HCEC 1CT (cell line): ENCODE measurements around the gene AHCTF1.
A peak's percentile ranks its signal among the peaks of the same experiment; 100 is the strongest.

Experiments
- DNase-seq: peaks from one replicate; pipeline ENCODE4 v3.0.0-alpha.2; 2017

The AHCTF1 gene

GRCh38 chr1:246931549-246932365, at the start of gene AHCTF1:
Gene AHCTF1 (minus strand): TSS chr1:246931948. CDS start chr1:246918370, 13,578 bp downstream.
- peak; percentile 97 for DNase-seq

GRCh38 chr1:246978785-246979184, 47.0 kb upstream of the AHCTF1 start:
- no peak for DNase-seq

GRCh38 chr1:246978281-246978680, 46.5 kb upstream of the AHCTF1 start:
- no peak for DNase-seq

- DNase-seq, result no peak
Measured at GRCh38 chr1:246971969-246972368, 40.2 kb upstream of the AHCTF1 start.

GRCh38 chr1:246971090-246971721, 39.5 kb upstream of the AHCTF1 start:
- DNase-seq, result peak; percentile 56

GRCh38 chr1:246969621-246970020, 37.9 kb upstream of the AHCTF1 start:
- DNase-seq, result no peak

GRCh38 chr1:246966502-246966901, 34.8 kb upstream of the AHCTF1 start:
- no peak for DNase-seq

GRCh38 chr1:246959944-246960693, 28.4 kb upstream of the AHCTF1 start:
- peak; percentile 35 for DNase-seq

GRCh38 chr1:246954126-246954525, 22.4 kb upstream of the AHCTF1 start:
- DNase-seq, result no peak

GRCh38 chr1:246951413-246951812, 19.7 kb upstream of the AHCTF1 start:
- DNase-seq, result no peak

GRCh38 chr1:246949956-246950355, 18.2 kb upstream of the AHCTF1 start:
- DNase-seq, result no peak

- peak; percentile 83 for DNase-seq
Measured at GRCh38 chr1:246947255-246947654, 15.5 kb upstream of the AHCTF1 start.

GRCh38 chr1:246946366-246946765, 14.6 kb upstream of the AHCTF1 start:
- no peak for DNase-seq

GRCh38 chr1:246934765-246935164, 3.0 kb upstream of the AHCTF1 start:
- no peak for DNase-seq

- no peak for DNase-seq
Measured at GRCh38 chr1:246933893-246934292, 2.1 kb upstream of the AHCTF1 start.

- no peak for DNase-seq
Measured at GRCh38 chr1:246932366-246932700, 585 bp upstream of the AHCTF1 start.

- peak; percentile 66 for DNase-seq
Measured at GRCh38 chr1:246930830-246931548, 759 bp downstream of the AHCTF1 start.

- no peak for DNase-seq
Measured at GRCh38 chr1:246925997-246926626, 5.6 kb downstream of the AHCTF1 start.

GRCh38 chr1:246923900-246924299, 7.8 kb downstream of the AHCTF1 start:
- DNase-seq, result no peak

GRCh38 chr1:246923482-246923881, 8.3 kb downstream of the AHCTF1 start:
- DNase-seq, result no peak

GRCh38 chr1:246921481-246921880, 10.3 kb downstream of the AHCTF1 start:
- DNase-seq, result no peak

- DNase-seq, result no peak
Measured at GRCh38 chr1:246919902-246920301, 11.8 kb downstream of the AHCTF1 start.
